Activated T-helper 2 cell treated with anti-CD3 and anti-CD28 coated beads, Interferon-gamma antibody, Interleukin-2, Interleukin-4, amounts not matched to agents 10 μg/mL and 5 μg/mL and 100 μg/mL, durations not matched to agents 14 hours and 24 hours and 36 hours (primary cell): ENCODE measurements around the gene SPOCK3. TPM values are rescaled to one million over a fixed set of nuclear protein-coding genes. Genes with fewer than 3 reads are reported as not detected.

ENCODE experiments used
- DNase-seq: peaks from one replicate; pipeline ENCODE4 v3.0.0; 2021; ENCODE audit warnings: low spot score
- H3K27ac Mint-ChIP-seq: one replicate; pipeline ENCODE4 v1.8.0; 2021; ENCODE audit warnings: mixed read lengths
- H3K27me3 Mint-ChIP-seq: one replicate; pipeline ENCODE4 v1.8.0; 2021; ENCODE audit warnings: low read depth, mixed read lengths
- H3K36me3 Mint-ChIP-seq: one replicate; pipeline ENCODE4 v1.8.0; 2021; ENCODE audit warnings: low read depth, mixed read lengths
- H3K4me1 Mint-ChIP-seq: one replicate; pipeline ENCODE4 v1.8.0; 2021; ENCODE audit warnings: low read depth, mixed read lengths
- H3K4me3 Mint-ChIP-seq: one replicate; pipeline ENCODE4 v1.8.0; 2021; ENCODE audit warnings: low read depth, mild to moderate bottlenecking, moderate library complexity, mixed read lengths
- H3K9me3 Mint-ChIP-seq: one replicate; pipeline ENCODE4 v1.8.0; 2021; ENCODE audit warnings: mixed read lengths
- intact Hi-C: fragments of 100-400 bp; cut with micrococcal nuclease; formaldehyde crosslinking; loops from one replicate; pipeline ENCODE4 v1.15.1; 2023
- total RNA-seq: library from RNA; stranded (reverse); gene quantifications from 2 replicates; pipeline ENCODE4 v1.2.3, GENCODE V29; 2022

The SPOCK3 gene
- total RNA-seq, 1 donor from 2014 or later = not detected

DNA sequence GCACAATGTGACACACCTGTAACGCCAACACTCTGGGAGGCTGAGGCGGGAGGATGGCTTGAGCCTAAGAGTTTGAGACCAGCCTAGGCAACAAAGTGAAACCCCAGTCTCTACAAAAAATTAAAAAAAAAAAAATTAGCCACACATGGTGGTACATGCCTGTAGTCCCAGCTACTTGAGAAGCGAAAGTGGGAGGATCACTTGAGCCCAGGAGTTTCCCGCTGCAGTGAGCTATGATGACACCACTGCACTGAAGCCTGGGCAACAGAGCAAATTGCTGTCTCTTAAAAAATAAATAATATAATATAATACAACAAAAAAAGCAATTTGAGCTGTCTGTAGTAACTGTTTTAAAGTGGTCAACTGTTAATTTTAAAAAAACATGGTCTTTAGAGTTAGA is 13.2 kb downstream of the SPOCK3 start:
- H3K27me3 Mint-ChIP-seq = no peaks in the 10 kb centered on the region
- no peak overlapping the region for H3K4me3 Mint-ChIP-seq
- H3K4me1 Mint-ChIP-seq = peaks cover 4% of the 10 kb centered on the region
- intact Hi-C loops = no loop called here
- no peak overlapping the region for H3K27ac Mint-ChIP-seq
- DNase-seq = no peak
- no peaks in the 10 kb centered on the region for H3K36me3 Mint-ChIP-seq
- no peaks in the 10 kb centered on the region for H3K9me3 Mint-ChIP-seq

DNA sequence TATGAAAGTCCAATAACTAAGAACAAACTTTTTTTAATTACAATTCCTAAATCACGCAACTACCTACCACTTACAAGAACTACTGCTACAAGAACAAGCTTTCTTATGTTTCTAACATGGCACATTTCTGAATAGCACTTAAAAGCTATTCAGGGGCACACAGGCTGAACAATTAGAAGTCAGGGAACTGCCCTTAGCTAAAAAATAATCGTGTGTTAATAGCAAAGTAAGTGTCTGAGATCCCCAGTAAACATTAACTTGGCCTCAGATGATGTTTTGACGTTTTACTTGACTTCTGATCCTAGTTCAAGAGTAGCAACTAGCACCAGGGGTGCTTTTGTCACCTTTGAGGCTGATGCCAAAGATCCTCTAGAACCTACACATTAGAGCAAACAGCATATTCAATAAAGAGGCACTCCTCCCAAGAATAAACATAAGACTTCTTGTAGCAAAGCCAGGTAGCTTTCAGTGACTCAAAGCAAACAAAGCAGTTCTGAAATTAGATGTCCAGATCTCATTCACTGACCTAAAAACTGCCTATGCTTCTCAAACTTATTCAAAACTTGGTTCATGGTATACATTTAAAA is 16.2 kb downstream of the SPOCK3 start:
- no peak for DNase-seq
- peaks cover 4% of the 10 kb centered on the region for H3K4me1 Mint-ChIP-seq
- no peaks in the 10 kb centered on the region for H3K9me3 Mint-ChIP-seq
- H3K27ac Mint-ChIP-seq = no peak overlapping the region
- H3K27me3 Mint-ChIP-seq = no peaks in the 10 kb centered on the region
- intact Hi-C loops = no loop called here
- H3K36me3 Mint-ChIP-seq = no peaks in the 10 kb centered on the region
- no peak overlapping the region for H3K4me3 Mint-ChIP-seq

DNA sequence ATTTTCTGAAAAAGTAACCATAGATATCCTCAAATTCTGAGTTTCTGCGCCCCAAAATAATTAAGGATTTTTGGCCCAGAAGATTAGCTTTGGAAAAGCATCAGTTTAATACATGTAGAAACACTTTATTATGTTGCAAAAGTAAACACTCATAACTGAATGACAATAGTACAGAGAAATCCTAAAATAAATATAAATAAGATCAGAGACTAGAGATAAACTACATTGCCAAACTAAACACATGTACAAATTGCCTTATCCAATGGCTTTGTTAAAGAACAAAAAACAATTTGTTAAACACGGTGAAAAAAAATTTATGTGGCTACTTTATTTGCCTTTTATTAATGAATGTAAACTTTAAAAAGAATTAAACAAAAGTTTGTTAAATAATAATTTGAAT is 17.5 kb downstream of the SPOCK3 start:
- H3K27ac Mint-ChIP-seq = no peak overlapping the region
- H3K9me3 Mint-ChIP-seq = no peaks in the 10 kb centered on the region
- intact Hi-C loops = no loop called here
- DNase-seq = no peak
- no peaks in the 10 kb centered on the region for H3K4me1 Mint-ChIP-seq
- no peaks in the 10 kb centered on the region for H3K36me3 Mint-ChIP-seq
- no peak overlapping the region for H3K4me3 Mint-ChIP-seq
- no peaks in the 10 kb centered on the region for H3K27me3 Mint-ChIP-seq

DNA sequence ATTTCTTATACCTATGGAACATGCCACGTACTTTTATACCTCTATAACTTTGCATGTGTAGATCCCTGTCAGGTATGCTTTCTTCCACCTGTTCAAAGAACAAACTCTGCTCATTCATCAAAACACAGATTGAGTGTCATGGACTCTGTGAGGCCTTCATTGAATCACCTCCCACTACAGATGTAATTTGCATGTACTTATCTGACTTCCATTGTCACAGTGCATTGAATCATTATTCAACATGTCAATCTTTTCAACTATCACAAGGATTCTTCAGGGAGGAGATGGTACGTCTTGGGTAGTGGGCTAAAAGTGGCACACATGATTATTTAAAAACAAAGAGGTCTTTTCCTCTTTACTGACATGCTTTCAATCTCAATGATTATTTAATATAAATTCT is 24.1 kb downstream of the SPOCK3 start:
- DNase-seq = no peak
- Mint-ChIP-seq H3K27me3 (no peaks in the 10 kb centered on the region), H3K27ac (no peak overlapping the region), H3K36me3 (no peaks in the 10 kb centered on the region), H3K4me1 (no peaks in the 10 kb centered on the region), H3K4me3 (no peak overlapping the region), H3K9me3 (no peaks in the 10 kb centered on the region)
- intact Hi-C loops = no loop called here

DNA sequence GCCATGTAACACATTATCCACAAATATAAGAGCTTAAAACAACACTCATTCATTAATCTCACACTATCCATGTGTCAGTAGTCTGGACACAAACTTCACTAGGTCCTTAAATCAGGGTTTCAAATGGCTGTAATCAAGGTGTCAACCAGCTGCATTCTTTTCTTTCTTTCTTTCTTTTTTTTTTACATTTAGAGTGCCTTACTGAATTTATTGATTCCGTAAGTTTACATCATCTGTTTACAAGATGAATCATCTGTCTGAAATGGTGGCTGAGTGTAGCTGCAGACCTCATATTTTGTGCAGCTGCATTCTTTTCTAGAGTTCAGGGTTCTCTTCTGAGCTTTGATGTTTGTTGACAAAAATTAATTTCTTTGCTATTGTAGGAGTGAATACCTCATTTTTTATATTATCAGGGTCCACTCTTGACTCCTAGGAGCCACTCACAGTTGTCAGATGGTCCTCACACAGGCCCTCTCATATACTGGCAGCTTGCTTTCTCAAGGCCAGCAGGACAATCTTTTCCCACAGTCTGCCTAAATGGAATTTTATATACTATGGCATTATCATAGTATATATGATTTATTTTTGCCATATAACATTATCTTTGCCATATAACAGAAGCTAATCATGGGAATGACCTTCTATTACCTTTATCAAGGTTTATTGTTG is 37.8 kb downstream of the SPOCK3 start:
- intact Hi-C loops = no loop called here
- no peaks in the 10 kb centered on the region for H3K4me1 Mint-ChIP-seq
- H3K4me3 Mint-ChIP-seq = no peak overlapping the region
- H3K27me3 Mint-ChIP-seq = no peaks in the 10 kb centered on the region
- H3K36me3 Mint-ChIP-seq = no peaks in the 10 kb centered on the region
- no peak overlapping the region for H3K27ac Mint-ChIP-seq
- DNase-seq = no peak
- no peaks in the 10 kb centered on the region for H3K9me3 Mint-ChIP-seq

DNA sequence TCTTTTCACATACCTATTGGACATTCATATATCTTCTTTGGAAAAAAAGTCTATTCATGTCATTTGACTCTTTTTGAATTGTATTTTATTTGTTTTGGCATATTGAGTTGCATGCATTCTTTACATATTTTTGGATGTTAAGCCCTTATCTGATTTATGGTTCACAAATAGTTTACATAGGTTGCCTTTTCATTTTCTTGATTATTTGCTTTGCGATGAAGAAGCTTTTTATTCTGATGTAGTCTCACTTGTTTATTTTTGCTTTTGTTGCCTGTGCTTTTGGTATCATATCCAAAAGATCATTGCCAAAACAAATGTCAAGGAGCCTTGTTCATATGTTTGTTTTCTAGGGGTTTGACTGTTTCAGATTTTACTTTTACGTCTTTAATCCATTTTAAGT is 43.9 kb downstream of the SPOCK3 start:
- Mint-ChIP-seq H3K4me1 (no peaks in the 10 kb centered on the region), H3K4me3 (no peak overlapping the region), H3K9me3 (no peaks in the 10 kb centered on the region), H3K36me3 (no peaks in the 10 kb centered on the region), H3K27me3 (no peaks in the 10 kb centered on the region), H3K27ac (no peak overlapping the region)
- intact Hi-C loops = no loop called here
- no peak for DNase-seq

DNA sequence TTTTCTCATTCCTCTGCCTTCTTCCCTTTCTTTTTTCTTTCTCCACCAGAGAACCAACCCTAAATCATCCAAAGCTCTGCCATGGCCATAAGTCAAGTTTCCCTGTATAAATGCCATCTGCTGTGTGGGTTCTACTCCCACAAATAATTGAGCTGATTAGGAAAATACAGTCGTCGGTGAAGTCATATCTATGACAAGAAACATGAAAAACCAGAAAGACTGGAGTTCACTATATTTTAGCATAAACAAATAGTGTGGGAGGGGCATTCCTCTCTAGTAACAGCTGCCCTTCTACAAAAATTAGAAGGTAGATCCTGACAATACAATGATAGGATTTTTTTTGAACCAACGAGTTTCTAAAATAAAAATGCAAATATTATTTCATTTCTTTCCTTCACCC is 48.8 kb downstream of the SPOCK3 start:
- DNase-seq = no peak
- H3K27me3 Mint-ChIP-seq = no peaks in the 10 kb centered on the region

DNA sequence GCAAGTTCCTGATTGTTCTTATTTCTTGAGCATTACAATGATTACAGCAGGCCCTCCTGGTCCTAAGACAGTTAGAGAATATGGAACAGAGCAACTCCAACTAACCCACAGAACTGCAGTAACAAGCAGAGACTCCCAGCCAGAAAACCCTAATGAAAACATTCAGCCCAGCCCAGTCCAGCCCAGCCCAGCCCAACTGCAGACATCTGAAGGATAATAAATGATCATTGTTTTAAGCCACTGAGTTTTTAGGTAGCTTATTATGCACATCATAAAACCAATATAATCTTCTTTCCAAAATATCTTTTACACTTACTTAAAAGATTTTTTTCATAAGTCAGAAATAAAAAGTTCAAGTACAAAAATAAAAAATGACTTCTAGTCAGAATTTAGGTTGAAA is 51.3 kb downstream of the SPOCK3 start:
- no peaks in the 10 kb centered on the region for H3K36me3 Mint-ChIP-seq
- no peaks in the 10 kb centered on the region for H3K9me3 Mint-ChIP-seq
- DNase-seq = no peak
- intact Hi-C loops = no loop called here
- no peaks in the 10 kb centered on the region for H3K27me3 Mint-ChIP-seq
- H3K4me1 Mint-ChIP-seq = no peaks in the 10 kb centered on the region
- H3K27ac Mint-ChIP-seq = no peak overlapping the region
- H3K4me3 Mint-ChIP-seq = no peak overlapping the region

More for the DNA sequence above, 48.8 kb downstream of the SPOCK3 start:
- Mint-ChIP-seq H3K36me3 (no peaks in the 10 kb centered on the region), H3K27ac (no peak overlapping the region), H3K9me3 (no peaks in the 10 kb centered on the region), H3K4me1 (no peaks in the 10 kb centered on the region), H3K4me3 (no peak overlapping the region)
- intact Hi-C loops = no loop called here

DNA sequence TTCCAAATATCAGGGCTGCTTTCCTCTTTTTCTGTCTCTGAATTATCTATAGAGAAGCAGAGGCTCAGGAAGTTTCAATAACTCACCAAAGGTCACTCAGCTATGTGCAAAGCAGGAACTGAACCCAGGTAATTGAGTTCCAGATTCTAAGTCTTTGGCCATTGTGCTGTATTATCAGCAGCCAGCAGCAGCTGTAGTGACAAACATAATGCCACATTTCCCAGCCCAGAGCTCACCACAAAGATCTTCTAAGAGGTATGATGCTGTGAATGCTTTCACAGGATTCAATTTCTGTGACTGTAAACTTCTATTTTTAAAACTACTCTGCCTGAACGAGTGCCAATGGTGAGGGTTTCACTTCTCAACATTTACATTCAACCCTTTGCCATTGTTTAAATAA is 56.4 kb downstream of the SPOCK3 start:
- no peaks in the 10 kb centered on the region for H3K9me3 Mint-ChIP-seq
- H3K27me3 Mint-ChIP-seq = no peaks in the 10 kb centered on the region
- DNase-seq = no peak
- H3K36me3 Mint-ChIP-seq = no peaks in the 10 kb centered on the region
- no peaks in the 10 kb centered on the region for H3K4me1 Mint-ChIP-seq
- intact Hi-C loops = no loop called here
- H3K27ac Mint-ChIP-seq = no peak overlapping the region
- H3K4me3 Mint-ChIP-seq = no peak overlapping the region

DNA sequence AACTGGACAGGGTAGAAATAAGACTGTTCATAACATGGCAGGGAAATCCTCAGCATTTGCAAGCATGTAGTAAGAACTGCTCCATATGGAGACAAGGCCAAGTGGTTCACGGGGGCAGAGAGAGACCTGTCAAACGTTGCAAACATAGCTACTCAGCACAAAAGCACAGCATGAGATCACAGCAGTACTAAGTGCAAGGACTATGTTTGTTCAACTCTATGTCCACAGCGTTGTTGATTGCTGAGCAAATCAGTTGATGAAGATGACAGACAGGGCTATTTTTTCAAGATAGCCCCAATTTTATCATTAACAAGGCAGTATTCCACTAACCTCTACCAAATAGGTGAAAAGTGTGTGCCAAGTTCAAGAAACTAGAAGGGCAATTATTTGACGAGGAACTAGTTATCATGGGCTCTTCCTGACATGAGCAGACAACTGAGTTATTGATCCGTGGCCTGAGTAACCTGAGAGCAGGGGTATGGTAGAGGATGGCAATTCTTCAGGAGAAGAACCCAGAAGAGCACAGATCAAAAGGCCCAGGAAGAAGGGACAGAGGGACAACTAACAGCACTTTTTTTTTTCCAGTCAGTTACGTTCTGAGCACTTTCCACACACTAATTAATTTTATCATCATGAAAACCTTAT is 57.4 kb downstream of the SPOCK3 start:
- no peak overlapping the region for H3K27ac Mint-ChIP-seq
- DNase-seq = no peak

DNA sequence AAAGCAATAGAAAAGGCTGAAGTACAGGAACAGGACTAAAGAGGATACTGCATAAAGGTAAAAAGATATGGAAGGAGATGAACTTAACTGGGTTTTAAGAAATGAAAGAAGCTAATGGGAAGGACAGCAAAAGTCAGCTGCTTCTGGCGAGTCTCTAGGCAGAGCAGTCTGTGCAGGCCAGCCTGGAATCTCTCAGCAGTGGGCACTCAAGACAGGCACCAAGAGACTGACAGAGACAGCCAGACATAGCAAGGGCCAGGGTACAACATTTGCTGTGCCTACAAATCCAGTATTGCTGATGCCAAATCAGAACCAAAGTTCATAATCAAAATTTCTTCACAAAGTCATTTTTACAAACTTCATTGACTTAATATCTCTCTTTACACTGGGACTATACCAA is 62.4 kb downstream of the SPOCK3 start:
- intact Hi-C loops = no loop called here

More for the DNA sequence above, 57.4 kb downstream of the SPOCK3 start:
- Mint-ChIP-seq H3K4me3 (no peak overlapping the region), H3K27me3 (no peaks in the 10 kb centered on the region), H3K4me1 (no peaks in the 10 kb centered on the region), H3K36me3 (no peaks in the 10 kb centered on the region), H3K9me3 (no peaks in the 10 kb centered on the region)
- intact Hi-C loops = no loop called here

DNA sequence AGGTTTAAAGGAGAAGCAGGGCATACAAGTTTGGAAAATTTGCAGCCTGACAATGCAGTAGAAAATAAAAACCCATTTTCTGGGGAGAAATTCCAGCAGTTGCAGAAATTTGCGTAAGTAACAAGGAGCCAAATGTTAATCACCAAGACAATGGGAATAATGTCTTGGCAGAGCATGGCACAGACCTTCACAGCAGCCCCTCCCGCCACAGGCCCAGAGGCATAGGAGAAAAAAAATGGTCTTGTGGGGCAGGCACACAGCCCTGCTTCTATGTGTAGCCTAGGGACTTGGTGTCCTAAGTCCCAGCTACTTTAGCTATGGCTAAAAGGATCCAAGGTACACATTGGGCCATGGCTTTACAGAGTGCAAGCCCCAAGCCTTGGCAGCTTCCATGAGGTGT is 65.7 kb downstream of the SPOCK3 start:
- intact Hi-C loops = no loop called here

More for the DNA sequence above, 62.4 kb downstream of the SPOCK3 start:
- Mint-ChIP-seq H3K9me3 (no peaks in the 10 kb centered on the region), H3K4me1 (no peaks in the 10 kb centered on the region), H3K27me3 (no peaks in the 10 kb centered on the region), H3K36me3 (no peaks in the 10 kb centered on the region), H3K4me3 (no peak overlapping the region), H3K27ac (no peak overlapping the region)
- no peak for DNase-seq

DNA sequence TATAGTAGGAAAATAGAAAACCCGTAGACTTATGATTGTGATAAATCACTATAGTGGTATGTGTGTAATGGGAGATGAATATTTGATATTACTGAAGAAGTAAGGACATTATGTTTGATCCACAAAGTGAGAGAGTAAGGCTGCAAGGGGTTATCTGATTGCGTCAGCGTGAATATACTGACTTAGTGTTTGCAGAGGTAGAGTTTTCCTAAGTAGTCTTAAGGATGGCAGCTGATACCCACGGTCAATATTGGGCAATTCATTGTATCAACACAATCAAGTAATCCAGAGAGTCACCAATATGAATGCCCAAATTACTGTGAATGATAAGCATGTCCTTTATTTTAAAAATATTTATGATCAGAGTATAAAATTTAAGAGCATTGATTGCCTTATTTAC is 83.7 kb downstream of the SPOCK3 start:
- intact Hi-C loops = no loop called here
- no peak overlapping the region for H3K4me3 Mint-ChIP-seq
- DNase-seq = no peak
- H3K36me3 Mint-ChIP-seq = no peaks in the 10 kb centered on the region
- H3K4me1 Mint-ChIP-seq = no peaks in the 10 kb centered on the region
- no peak overlapping the region for H3K27ac Mint-ChIP-seq
- no peaks in the 10 kb centered on the region for H3K9me3 Mint-ChIP-seq
- no peaks in the 10 kb centered on the region for H3K27me3 Mint-ChIP-seq

More for the DNA sequence above, 65.7 kb downstream of the SPOCK3 start:
- H3K36me3 Mint-ChIP-seq = no peaks in the 10 kb centered on the region
- no peak overlapping the region for H3K27ac Mint-ChIP-seq
- H3K27me3 Mint-ChIP-seq = no peaks in the 10 kb centered on the region
- H3K9me3 Mint-ChIP-seq = no peaks in the 10 kb centered on the region
- no peak for DNase-seq
- no peak overlapping the region for H3K4me3 Mint-ChIP-seq
- H3K4me1 Mint-ChIP-seq = no peaks in the 10 kb centered on the region
